ENCODE data around the gene NTN4. TPM values are rescaled to one million over a fixed set of nuclear protein-coding genes. Genes with fewer than 3 reads are reported as not detected.

NTN4 gene
- total RNA-seq: 10 to 100 TPM; 11.1 to 21.0 (median 16.1) TPM

DNA sequence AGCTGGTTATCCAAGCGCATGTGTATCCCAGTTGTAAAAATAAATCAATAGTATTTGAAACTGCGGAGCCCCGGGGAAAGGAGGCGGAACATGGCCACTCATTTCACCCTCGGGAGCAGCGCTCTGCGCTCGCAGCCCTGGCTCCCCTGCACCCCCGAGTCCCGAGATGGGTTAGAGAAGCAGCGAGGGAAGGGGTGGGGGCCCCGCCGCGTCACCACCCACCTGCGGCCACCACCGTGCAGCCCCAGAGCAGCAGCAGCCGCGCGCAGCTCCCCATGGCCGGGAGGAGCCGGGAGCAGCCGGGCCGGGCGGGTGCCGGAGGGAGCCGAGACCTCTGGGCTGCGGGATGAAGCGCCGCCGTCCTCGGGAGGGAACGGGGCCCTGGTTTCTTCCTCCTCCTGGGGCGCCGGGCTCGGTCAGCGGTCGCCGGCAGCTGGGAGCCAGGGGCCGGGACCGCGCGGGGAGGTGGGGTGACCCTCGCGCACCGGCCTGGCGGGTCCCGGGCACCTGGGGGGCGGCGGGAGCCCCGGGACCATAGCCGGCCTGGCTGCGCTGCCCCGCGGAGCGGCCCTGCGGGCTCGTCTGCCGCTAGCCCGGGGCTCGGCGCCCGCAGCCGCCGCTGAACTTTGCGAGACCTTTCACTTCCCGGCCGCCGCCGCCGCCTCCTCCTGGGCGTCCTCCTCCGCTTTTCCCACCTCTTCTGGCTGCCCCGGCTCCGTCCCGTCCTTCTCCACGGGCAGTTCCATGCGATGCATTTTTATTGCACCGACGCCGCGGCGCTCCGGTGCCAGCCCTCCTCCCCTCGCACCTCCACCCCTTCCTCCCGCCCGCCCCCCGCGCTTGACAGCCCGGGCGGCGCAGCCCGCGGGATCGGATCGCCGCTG, at the start of gene NTN4:
Gene NTN4 (minus strand): TSS at position 732 of the 884 bp plus-strand sequence. CDS start 455 bp downstream, at position 277.
- TF ChIP-seq POLR2A (IDR thresholded peaks at IDR 0.05) (no peak), CTCF (IDR thresholded peaks at IDR 0.05) (no peak)
- Histone ChIP-seq H3K27ac (peak within 1 kb of the TSS in 2 of 3 donors; percentile 61 to 75), H3K4me3 (replicated peaks in 1 of 3) (peak within 1 kb of the TSS; percentile 40 to 64 (median 46)), H3K36me3 (no peaks in the 10 kb centered on the region), H3K4me1 (peaks cover 6 to 11% of the 10 kb centered on the region in 2 donors), H3K9me3 (no peaks in the 10 kb centered on the region), H3K27me3 (no peaks in the 10 kb centered on the region)
- 0 to 1% methylated on average over 43 to 56 of the region's 96 CpGs for WGBS, 2 donors
- DNase-seq: peak; percentile 21 to 29
- intact Hi-C loops (cut with DNase I): no loop called here

GRCh38 chr12:95838125-95838524, 47.6 kb upstream of the NTN4 start:
- H3K27me3 ChIP-seq: no peaks in the 10 kb centered on the region
- H3K4me1 ChIP-seq: peaks cover 8% of the 10 kb centered on the region in 2 donors
- intact Hi-C loops (cut with DNase I): no loop called here
- 10 to 14% methylated on average over 11 of the region's 11 CpGs for WGBS, 2 donors
- TF ChIP-seq CTCF (IDR thresholded peaks at IDR 0.05) (no peak), POLR2A (IDR thresholded peaks at IDR 0.05) (no peak)
- DNase-seq: peak; percentile 39 to 44
- no peaks in the 10 kb centered on the region for H3K36me3 ChIP-seq
- no peaks in the 10 kb centered on the region for H3K9me3 ChIP-seq
- H3K27ac ChIP-seq: no peak overlapping the region
- H3K4me3 ChIP-seq (replicated peaks in 1 of 3): no peak overlapping the region

DNA sequence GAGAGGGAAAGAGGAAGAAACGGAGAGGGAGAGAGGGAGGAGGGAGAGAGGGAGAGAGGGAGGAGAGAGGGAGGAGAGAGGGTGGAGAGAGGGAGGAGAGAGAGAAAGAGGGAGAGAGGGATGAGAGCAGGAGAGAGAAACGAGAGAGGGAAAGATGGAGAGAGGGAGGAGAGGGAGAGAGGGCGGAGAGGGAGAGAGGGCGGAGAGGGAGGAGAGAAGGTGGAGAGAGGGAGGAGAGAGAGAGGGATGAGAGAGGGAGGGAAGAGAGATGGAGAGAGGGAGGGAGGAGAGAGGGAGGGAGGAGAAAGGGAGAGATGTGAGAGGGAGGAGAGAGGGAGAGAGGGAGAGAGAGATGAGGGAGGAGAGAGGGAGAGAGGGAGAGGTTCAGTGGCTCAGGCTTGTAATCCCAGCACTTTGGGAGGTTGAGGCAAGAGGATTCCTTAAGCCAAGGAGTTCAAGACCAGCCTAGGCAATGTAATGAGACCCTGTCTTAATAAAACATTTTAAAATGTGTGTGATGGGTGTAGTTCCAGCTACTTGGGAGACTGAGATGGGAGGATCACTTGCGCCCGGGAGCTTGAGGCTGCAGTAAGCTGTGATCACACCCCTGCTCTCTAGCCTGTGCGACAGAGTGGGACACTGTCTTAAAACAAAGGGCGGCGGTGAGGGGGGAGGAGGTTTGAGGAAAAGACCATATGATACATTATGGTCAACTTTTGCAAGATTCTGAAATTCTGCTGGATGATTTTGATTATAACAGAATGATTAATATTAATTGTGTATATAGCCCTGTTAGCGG, 46.9 kb upstream of the NTN4 start:
- WGBS, 2 donors: 40 to 41% methylated on average over 10 of the region's 10 CpGs
- intact Hi-C loops (cut with DNase I): no loop called here
- Histone ChIP-seq H3K4me1 (peaks cover 8% of the 10 kb centered on the region in 2 donors), H3K36me3 (no peaks in the 10 kb centered on the region), H3K27ac (no peak overlapping the region), H3K4me3 (replicated peaks in 1 of 3) (no peak overlapping the region), H3K27me3 (no peaks in the 10 kb centered on the region), H3K9me3 (no peaks in the 10 kb centered on the region)
- no peak for TF ChIP-seq POLR2A (IDR thresholded peaks at IDR 0.05)
- no peak for TF ChIP-seq CTCF (IDR thresholded peaks at IDR 0.05)
- no peak for DNase-seq

DNA sequence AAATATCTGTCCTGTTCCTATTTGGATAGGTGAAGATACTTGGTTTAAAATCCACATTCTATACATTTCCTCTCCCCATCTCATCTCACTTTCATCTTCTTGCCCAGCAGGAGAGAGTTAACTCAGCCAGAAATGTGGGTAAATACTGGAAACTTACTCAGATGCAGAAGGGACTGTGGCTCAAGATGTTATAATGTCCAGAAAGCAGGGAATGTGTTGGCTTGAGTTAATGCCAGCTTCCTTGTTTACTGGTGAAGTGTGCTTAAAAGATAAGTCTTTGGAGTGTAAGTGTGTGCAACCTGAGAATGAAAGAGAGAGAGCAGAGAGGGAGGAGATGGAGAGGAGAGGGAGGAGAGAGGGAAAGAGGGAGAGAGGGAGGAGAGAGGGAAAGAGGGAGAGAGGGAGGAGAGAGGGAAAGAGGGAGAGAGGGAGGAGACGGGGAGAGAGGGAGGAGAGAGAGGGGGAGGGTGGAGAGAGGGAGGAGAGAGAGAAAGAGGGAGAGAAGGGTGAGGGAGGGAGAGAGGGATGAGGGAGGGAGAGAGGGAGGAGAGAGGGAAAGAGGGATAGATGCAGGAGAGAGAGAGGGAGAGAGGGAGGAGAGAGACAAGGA, 46.2 kb upstream of the NTN4 start:
- H3K4me1 ChIP-seq: peaks cover 8% of the 10 kb centered on the region in 2 donors
- TF ChIP-seq POLR2A (IDR thresholded peaks at IDR 0.05) (no peak), CTCF (IDR thresholded peaks at IDR 0.05) (peak in 1 of 6 experiments; percentile 20)
- intact Hi-C loops (cut with DNase I): no loop called here
- H3K4me3 ChIP-seq (replicated peaks in 1 of 3): no peak overlapping the region
- H3K27me3 ChIP-seq: no peaks in the 10 kb centered on the region
- peak overlapping the region in 1 of 3 donors; percentile 7 for H3K27ac ChIP-seq
- no peaks in the 10 kb centered on the region for H3K9me3 ChIP-seq
- H3K36me3 ChIP-seq: no peaks in the 10 kb centered on the region
- 0% methylated on average over 1 of the region's 1 CpG for WGBS, 2 donors
- no peak for DNase-seq
